Thyroid gland (tissue), 4 donors: Measurements from ENCODE around the gene ACY1.

Experiments used
- POLR2A ChIP-seq, 2 donors: fragments of 450-650 bp; IDR thresholded peaks; one replicate each; pipeline ENCODE4 v1.6.1; 2017; ENCODE audit warnings: antibody characterized with exemption in 2 of 2, mild to moderate bottlenecking in 2 of 2, moderate library complexity in 1 of 2
- TF ChIP-seq, protein P1 (sequence below), 6 experiments: fragments of 200-600 bp in 3 of 6; fragments of 450-650 bp in 3 of 6; sonication (generic) in 3 of 6; IDR thresholded peaks; one replicate each; pipeline ENCODE4 v1.5.1; 2016 to 2019; ENCODE audit warnings: antibody characterized with exemption in 6 of 6, mild to moderate bottlenecking in 2 of 6, inconsistent platforms in 1 of 6, moderate library complexity in 1 of 6

DNA sequence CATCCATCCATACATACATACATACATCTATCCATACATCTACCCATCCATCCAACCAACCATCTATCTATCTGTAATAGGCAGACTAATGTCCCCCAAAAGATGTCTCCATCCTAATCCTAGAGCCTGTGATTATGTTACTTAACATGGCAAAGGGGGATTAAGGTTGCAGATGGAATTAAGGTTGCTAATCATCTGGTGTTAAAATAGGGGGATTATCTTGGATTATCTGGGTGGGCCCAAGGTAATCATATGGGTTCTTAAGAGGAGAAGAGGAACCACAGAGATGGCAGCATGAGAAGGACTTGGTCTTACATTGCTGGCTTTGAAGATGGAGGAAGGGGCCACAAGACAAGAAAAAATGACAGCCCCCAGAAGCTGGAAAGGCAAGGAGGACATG, 27.1 kb downstream of the ACY1 start:
- TF ChIP-seq, protein P1, sequence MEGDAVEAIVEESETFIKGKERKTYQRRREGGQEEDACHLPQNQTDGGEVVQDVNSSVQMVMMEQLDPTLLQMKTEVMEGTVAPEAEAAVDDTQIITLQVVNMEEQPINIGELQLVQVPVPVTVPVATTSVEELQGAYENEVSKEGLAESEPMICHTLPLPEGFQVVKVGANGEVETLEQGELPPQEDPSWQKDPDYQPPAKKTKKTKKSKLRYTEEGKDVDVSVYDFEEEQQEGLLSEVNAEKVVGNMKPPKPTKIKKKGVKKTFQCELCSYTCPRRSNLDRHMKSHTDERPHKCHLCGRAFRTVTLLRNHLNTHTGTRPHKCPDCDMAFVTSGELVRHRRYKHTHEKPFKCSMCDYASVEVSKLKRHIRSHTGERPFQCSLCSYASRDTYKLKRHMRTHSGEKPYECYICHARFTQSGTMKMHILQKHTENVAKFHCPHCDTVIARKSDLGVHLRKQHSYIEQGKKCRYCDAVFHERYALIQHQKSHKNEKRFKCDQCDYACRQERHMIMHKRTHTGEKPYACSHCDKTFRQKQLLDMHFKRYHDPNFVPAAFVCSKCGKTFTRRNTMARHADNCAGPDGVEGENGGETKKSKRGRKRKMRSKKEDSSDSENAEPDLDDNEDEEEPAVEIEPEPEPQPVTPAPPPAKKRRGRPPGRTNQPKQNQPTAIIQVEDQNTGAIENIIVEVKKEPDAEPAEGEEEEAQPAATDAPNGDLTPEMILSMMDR (IDR thresholded peaks at IDR 0.05) = no peak
- no peak for TF ChIP-seq POLR2A (IDR thresholded peaks at IDR 0.05)
